Endothelial cell of umbilical vein (primary cell): ENCODE results near the gene GADD45G. TPM values are rescaled to one million over a fixed set of nuclear protein-coding genes. Genes with fewer than 3 reads are reported as not detected.

Experiments used
- BruUV-seq: library from RNA; stranded (reverse); fragments of 400-500 nt; replicated peaks from 2 replicates; lab custom pipeline; 2021; lab: Mats Ljungman, UMichigan
- CTCF ChIA-PET: fragments of 300-600, 350-600 bp; sonication (Branson Sonifier 250); formaldehyde crosslinking; loops from one replicate; lab custom pipeline; 2021; ENCODE audit warnings: antibody characterized with exemption, inconsistent platforms; lab: Charles Lee
- POLR2A ChIA-PET: fragments of 300-600, 350-600 bp; sonication (Branson Sonifier 250); formaldehyde crosslinking; loops from one replicate; lab custom pipeline; 2021; ENCODE audit warnings: antibody characterized with exemption, inconsistent platforms; lab: Charles Lee
- DNase-seq: peaks from one replicate; pipeline ENCODE4 v3.0.0-alpha.2; 2011; ENCODE audit warnings: low read depth, low spot score
- FAIRE-seq: peaks from 2 replicates; lab custom pipeline; 2011; peaks lifted over from hg19 to GRCh38; lab: Jason Lieb, UNC
- H2AFZ ChIP-seq: 2 replicates; pipeline ENCODE4 v1.6.0; 2012; ENCODE audit warnings: low read depth, low read length, control low read depth, inconsistent platforms
- H3K27ac ChIP-seq: 2 replicates; pipeline ENCODE4 v1.5.1; 2011; ENCODE audit warnings: low read depth, mild to moderate bottlenecking, control low read depth, low read length, moderate library complexity; ENCODE audit not compliant: insufficient read depth
- H3K27me3 ChIP-seq, 2 experiments: 2 replicates each; pipeline versions ENCODE4 v1.6.0 to v1.6.1; 2011; ENCODE audit warnings: low read length in 2 of 2, mixed read lengths in 1 of 2; ENCODE audit not compliant: control insufficient read depth in 2 of 2, insufficient read depth in 2 of 2
- H3K36me3 ChIP-seq, 2 experiments: 2 replicates in 1 of 2; 3 replicates in 1 of 2; pipeline ENCODE4 v1.5.1; 2011; ENCODE audit warnings: low read length in 2 of 2, mild to moderate bottlenecking in 1 of 2, moderate library complexity in 1 of 2; ENCODE audit not compliant: control insufficient read depth in 2 of 2, insufficient read depth in 2 of 2; ENCODE audit errors: extremely low read depth in 1 of 2
- H3K4me1 ChIP-seq: 3 replicates; pipeline ENCODE4 v1.5.1; 2011; ENCODE audit warnings: mild to moderate bottlenecking, low read length; ENCODE audit not compliant: control insufficient read depth, insufficient read depth; ENCODE audit errors: extremely low read depth
- H3K4me2 ChIP-seq: 2 replicates; pipeline ENCODE4 v1.6.1; 2011; ENCODE audit warnings: low read length, control low read depth, mixed read lengths; ENCODE audit not compliant: insufficient read depth
- H3K4me3 ChIP-seq, 3 experiments: fragments of 200-600 bp in 1 of 3; sonication (generic), shearing (Covaris generic) in 1 of 3; replicated peaks in 1 of 3; 2 replicates each; pipeline ENCODE4 v1.5.1; 2011 to 2016; ENCODE audit warnings: control low read depth in 3 of 3, low read length in 3 of 3, mild to moderate bottlenecking in 2 of 3, inconsistent platforms in 1 of 3, low read depth in 1 of 3, moderate library complexity in 1 of 3; ENCODE audit not compliant: insufficient read depth in 1 of 3
- H3K79me2 ChIP-seq: 2 replicates; pipeline ENCODE4 v1.6.0; 2012; ENCODE audit warnings: low read length, inconsistent platforms; ENCODE audit not compliant: control insufficient read depth, insufficient read depth
- H3K9ac ChIP-seq: replicated peaks from 2 replicates; pipeline ENCODE3; 2011; ENCODE audit warnings: low read length, control low read depth; ENCODE audit not compliant: insufficient read depth; ENCODE audit errors: extremely low read depth
- H3K9me1 ChIP-seq: replicated peaks from 3 replicates; pipeline ENCODE4 v1.6.0; 2011; ENCODE audit warnings: mild to moderate bottlenecking, low read length; ENCODE audit not compliant: control insufficient read depth, insufficient read depth; ENCODE audit errors: extremely low read depth
- H3K9me3 ChIP-seq: replicated peaks from 2 replicates; pipeline ENCODE4 v1.5.1; 2012; ENCODE audit warnings: low read length, inconsistent platforms; ENCODE audit not compliant: control insufficient read depth, insufficient read depth
- H4K20me1 ChIP-seq: replicated peaks from 2 replicates; pipeline ENCODE3; 2011; ENCODE audit warnings: mild to moderate bottlenecking, low read length; ENCODE audit not compliant: control insufficient read depth, insufficient read depth; ENCODE audit errors: extremely low read depth
- CTCF ChIP-seq, 2 donors: IDR thresholded peaks; 1 replicate in 1 of 2; 2 replicates in 1 of 2; pipeline ENCODE4 v1.5.1; 2011; ENCODE audit warnings: low read length in 2 of 2, mild to moderate bottlenecking in 2 of 2, moderate library complexity in 2 of 2, control low read depth in 1 of 2, inconsistent platforms in 1 of 2, low read depth in 1 of 2; ENCODE audit not compliant: insufficient read depth in 1 of 2; ENCODE audit errors: extremely low read depth in 1 of 2
- FOS ChIP-seq: IDR thresholded peaks from 2 replicates; pipeline ENCODE4 v1.6.1; 2011; ENCODE audit warnings: mild to moderate bottlenecking, low read length, moderate library complexity, borderline replicate concordance; ENCODE audit not compliant: insufficient read depth
- GATA2 ChIP-seq: IDR thresholded peaks from 2 replicates; pipeline ENCODE4 v1.7.0; 2011; ENCODE audit warnings: low read depth, mild to moderate bottlenecking, moderate library complexity, mixed read lengths, low read length; ENCODE audit not compliant: insufficient read length, insufficient read depth
- MYC ChIP-seq: IDR thresholded peaks from one replicate; pipeline ENCODE4 v1.6.1; 2011; ENCODE audit warnings: mild to moderate bottlenecking, low read depth, low read length
- POLR2A ChIP-seq: IDR thresholded peaks from 2 replicates; pipeline ENCODE4 v1.6.1; 2012; ENCODE audit warnings: low read depth, mild to moderate bottlenecking, control low read depth, low read length
- POLR2AphosphoS5 ChIP-seq: IDR thresholded peaks from 2 replicates; pipeline ENCODE4 v1.6.1; 2012; ENCODE audit warnings: low read depth, mild to moderate bottlenecking, control low read depth, low read length, moderate library complexity; ENCODE audit not compliant: insufficient read depth
- dilution Hi-C: fragments of 300-500 bp; cut with MboI; formaldehyde crosslinking; loops from one replicate; pipeline ENCODE4 v1.15.0; 2019; ENCODE audit warnings: low sequenced_read_pairs; ENCODE audit not compliant: extremely low pct_ligation_motif_present
- intact Hi-C: fragments of 100-400 bp; cut with micrococcal nuclease; formaldehyde crosslinking; loops from one replicate; pipeline ENCODE4 v1.10.0; 2022
- polyA plus RNA-seq, 4 experiments: library from polyadenylated mRNA; depleted of rRNA in 3 of 4; stranded (reverse) in 3 of 4; unstranded in 1 of 4; fragments of >200 nt; gene quantifications; 2 replicates each; pipeline versions ENCODE4 v1.2.1 to v1.2.3, GENCODE V29; 2011 to 2012; ENCODE audit warnings: missing spikeins in 1 of 4
- total RNA-seq: library from RNA; stranded (reverse); gene quantifications from 2 replicates; pipeline ENCODE4 v1.2.3, GENCODE V29; 2021

GADD45G gene
- total and polyA plus RNA-seq, 2 donors (not counting 3 experiments of a cell fraction or from before 2014, with no cell fraction given), result 0.44 to 0.64 TPM

- POLR2A ChIA-PET, result no interaction called here
- no peak overlapping the region for H3K4me2 ChIP-seq
- no TSS peak for BruUV-seq
- H3K27me3 ChIP-seq, result no peaks in the 10 kb centered on the region
- H4K20me1 ChIP-seq, result no peaks in the 10 kb centered on the region
- H3K27ac ChIP-seq, result no peak overlapping the region
- H2AFZ ChIP-seq, result no peak overlapping the region
- FAIRE-seq (no peak), DNase-seq (no peak)
- no peak overlapping the region for H3K9ac ChIP-seq
- no peaks in the 10 kb centered on the region for H3K9me1 ChIP-seq
- no peak for TF ChIP-seq CTCF (IDR thresholded peaks at IDR 0.05; ENCODE audit: extremely low read depth in 1 of 2, insufficient read depth in 1 of 2, low read depth in 1 of 2, low read length in 2 of 2)
- no peak for TF ChIP-seq POLR2A
- TF ChIP-seq FOS, result no peak
- TF ChIP-seq POLR2AphosphoS5, result no peak
- TF ChIP-seq MYC, result no peak
- no peak for TF ChIP-seq GATA2
- dilution Hi-C loops, result no loop called here
- H3K9me3 ChIP-seq, result no peaks in the 10 kb centered on the region
- H3K4me3 ChIP-seq, result no peak overlapping the region
- H3K4me1 ChIP-seq, result peaks cover 12% of the 10 kb centered on the region
- CTCF ChIA-PET, result interaction anchor here (1.4 to 1.8 kb wide), 3 partner anchors 10 to 39 kb away, joined by 4 to 8 read pairs (median 5); no protein-coding TSS in a partner anchor
- H3K79me2 ChIP-seq, result no peaks in the 10 kb centered on the region
- no peaks in the 10 kb centered on the region for H3K36me3 ChIP-seq
- intact Hi-C loops, result no loop called here
Measured at GRCh38 chr9:89558948-89559347, 45.9 kb upstream of the GADD45G start.
